ENCODE results near the gene PITPNC1.

PITPNC1 gene

DNA sequence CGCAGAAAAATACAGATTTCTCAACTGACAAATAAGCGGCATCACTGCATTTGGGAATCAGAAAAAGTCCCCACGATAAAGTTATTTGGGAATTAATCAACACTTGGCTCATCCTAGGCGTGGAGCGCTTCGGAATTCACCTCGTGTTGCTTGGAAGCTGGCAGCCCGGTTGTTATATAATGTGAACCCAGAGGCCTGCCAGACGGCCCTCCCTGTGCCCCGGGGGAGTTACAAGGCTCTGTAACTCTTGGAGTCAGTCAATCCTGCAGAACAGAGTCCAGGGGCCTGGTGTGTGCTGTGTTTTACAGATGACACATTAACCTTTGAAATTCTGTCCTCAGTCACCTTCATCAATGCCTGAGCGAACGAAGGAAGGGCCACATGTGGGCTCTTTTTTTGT, 111.1 kb downstream of the PITPNC1 start:
- Histone ChIP-seq H2AFZ (no peak overlapping the region), H3K9ac (no peak overlapping the region), H3K4me3 (ENCODE audit: low read depth, low read length) (no peak overlapping the region), H3K4me1 (peaks cover 5% of the 10 kb centered on the region), H3K27ac (no peak overlapping the region), H3K4me2 (ENCODE audit: low read length) (no peak overlapping the region), H3K79me2 (no peaks in the 10 kb centered on the region), H3K27me3 (ENCODE audit: control insufficient read depth, insufficient read depth, low read length) (no peaks in the 10 kb centered on the region), H3K9me3 (ENCODE audit: control insufficient read depth, low read length) (no peaks in the 10 kb centered on the region), H3K36me3 (ENCODE audit: control insufficient read depth, insufficient read depth, low read length) (no peaks in the 10 kb centered on the region)
- no peak for TF ChIP-seq CTCF (IDR thresholded peaks at IDR 0.05)

DNA sequence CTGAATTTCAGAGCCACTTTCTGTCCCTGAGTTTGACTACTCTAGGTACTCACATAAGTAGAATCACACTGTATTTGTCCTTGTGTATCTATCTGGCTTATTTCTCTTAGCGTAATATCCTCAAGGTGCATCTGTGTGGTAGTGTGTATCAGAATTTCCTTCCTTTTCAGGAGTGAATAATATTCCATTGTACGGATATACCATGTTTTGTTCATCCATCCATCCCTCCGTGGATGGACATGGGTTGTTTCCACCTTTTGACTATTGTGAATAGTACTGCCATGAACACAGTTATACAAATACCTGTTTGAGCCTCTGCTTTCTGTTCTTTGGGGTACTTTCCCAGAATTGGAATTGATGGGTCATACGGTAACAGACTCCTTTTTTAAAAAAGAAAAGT, 111.7 kb downstream of the PITPNC1 start:
- peaks cover 5% of the 10 kb centered on the region for H3K4me1 ChIP-seq
- no peak for TF ChIP-seq CTCF (IDR thresholded peaks at IDR 0.05)

DNA sequence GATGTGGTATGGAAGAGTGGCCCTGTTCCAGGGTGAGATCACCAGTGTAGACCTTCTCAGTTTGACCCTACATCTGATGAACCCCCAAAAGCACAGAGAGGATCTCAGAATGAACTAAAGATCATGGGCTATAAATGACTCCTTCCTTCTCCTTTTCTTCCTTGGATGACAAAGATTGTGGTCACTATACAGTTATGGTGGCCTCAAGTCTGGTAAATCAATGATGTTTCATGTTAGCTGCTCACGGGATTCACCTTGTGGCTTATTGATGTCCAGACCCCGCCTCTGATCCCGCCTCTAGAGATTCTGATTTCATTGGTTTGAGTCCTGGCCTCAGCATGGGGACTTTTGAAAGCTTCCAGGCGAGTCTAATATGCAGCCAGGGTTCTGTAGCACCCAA, 112.2 kb downstream of the PITPNC1 start:
- no peak for TF ChIP-seq CTCF (IDR thresholded peaks at IDR 0.05)
- Histone ChIP-seq H3K27ac (no peak overlapping the region), H3K4me2 (ENCODE audit: low read length) (no peak overlapping the region)

More for the DNA sequence above, 111.7 kb downstream of the PITPNC1 start:
- Histone ChIP-seq H3K79me2 (no peaks in the 10 kb centered on the region), H3K36me3 (ENCODE audit: control insufficient read depth, insufficient read depth, low read length) (no peaks in the 10 kb centered on the region), H3K9me3 (ENCODE audit: control insufficient read depth, low read length) (no peaks in the 10 kb centered on the region), H3K4me3 (ENCODE audit: low read depth, low read length) (no peak overlapping the region), H3K9ac (no peak overlapping the region), H3K27ac (no peak overlapping the region), H2AFZ (no peak overlapping the region), H3K27me3 (ENCODE audit: control insufficient read depth, insufficient read depth, low read length) (no peaks in the 10 kb centered on the region), H3K4me2 (ENCODE audit: low read length) (no peak overlapping the region)

DNA sequence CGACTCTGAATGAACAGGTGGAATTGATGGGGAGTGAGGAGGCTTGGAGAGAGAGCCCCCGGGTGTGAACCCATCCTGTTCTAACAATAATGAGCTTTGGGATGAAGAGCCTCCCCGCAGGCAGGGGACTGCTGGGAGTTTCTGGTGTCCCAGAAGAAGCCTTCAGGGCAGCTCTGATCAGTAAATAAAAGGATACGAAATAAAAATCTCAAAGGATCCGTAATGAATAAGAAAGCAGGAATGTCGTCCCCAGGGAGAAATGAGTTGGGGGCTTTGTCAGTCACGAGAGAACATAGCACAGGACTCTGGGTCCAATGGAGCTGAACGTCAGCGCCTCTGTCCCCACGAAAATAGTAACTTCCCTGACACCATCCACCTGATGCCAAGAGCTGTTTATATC, 113.4 kb downstream of the PITPNC1 start:
- no peaks in the 10 kb centered on the region for H3K9me3 ChIP-seq (ENCODE audit: control insufficient read depth, low read length)
- peak overlapping the region; percentile 67 for H2AFZ ChIP-seq
- H3K36me3 ChIP-seq (ENCODE audit: control insufficient read depth, insufficient read depth, low read length), result no peaks in the 10 kb centered on the region
- peak overlapping the region; percentile 63 for H3K4me2 ChIP-seq (ENCODE audit: low read length)
- no peak for TF ChIP-seq CTCF (IDR thresholded peaks at IDR 0.05)
- H3K9ac ChIP-seq, result no peak overlapping the region
- no peak overlapping the region for H3K4me3 ChIP-seq (ENCODE audit: low read depth, low read length)
- no peaks in the 10 kb centered on the region for H3K27me3 ChIP-seq (ENCODE audit: control insufficient read depth, insufficient read depth, low read length)
- peak overlapping the region; percentile 71 for H3K27ac ChIP-seq
- peaks cover 5% of the 10 kb centered on the region for H3K4me1 ChIP-seq
- no peaks in the 10 kb centered on the region for H3K79me2 ChIP-seq

More for the DNA sequence above, 112.2 kb downstream of the PITPNC1 start:
- no peak overlapping the region for H2AFZ ChIP-seq
- no peak overlapping the region for H3K4me3 ChIP-seq (ENCODE audit: low read depth, low read length)
- H3K36me3 ChIP-seq (ENCODE audit: control insufficient read depth, insufficient read depth, low read length), result no peaks in the 10 kb centered on the region
- no peaks in the 10 kb centered on the region for H3K9me3 ChIP-seq (ENCODE audit: control insufficient read depth, low read length)
- H3K9ac ChIP-seq, result no peak overlapping the region
- H3K27me3 ChIP-seq (ENCODE audit: control insufficient read depth, insufficient read depth, low read length), result no peaks in the 10 kb centered on the region
- H3K79me2 ChIP-seq, result no peaks in the 10 kb centered on the region
- peaks cover 5% of the 10 kb centered on the region for H3K4me1 ChIP-seq

- Histone ChIP-seq H3K79me2 (no peaks in the 10 kb centered on the region), H2AFZ (peak overlapping the region; percentile 67), H3K4me2 (ENCODE audit: low read length) (peak overlapping the region; percentile 63), H3K27ac (peak overlapping the region; percentile 71), H3K27me3 (ENCODE audit: control insufficient read depth, insufficient read depth, low read length) (no peaks in the 10 kb centered on the region), H3K36me3 (ENCODE audit: control insufficient read depth, insufficient read depth, low read length) (no peaks in the 10 kb centered on the region), H3K4me1 (peaks cover 5% of the 10 kb centered on the region), H3K9me3 (ENCODE audit: control insufficient read depth, low read length) (no peaks in the 10 kb centered on the region), H3K9ac (no peak overlapping the region), H3K4me3 (ENCODE audit: low read depth, low read length) (no peak overlapping the region)
- peak; percentile 4 for TF ChIP-seq CTCF (IDR thresholded peaks at IDR 0.05)
Measured at GRCh38 chr17:67491009-67491680, 114.1 kb downstream of the PITPNC1 start.
